MCF 10A (cell line): ENCODE data around the gene ELL3. TPM values are rescaled to one million over a fixed set of nuclear protein-coding genes. Genes with fewer than 3 reads are reported as not detected.

Experiments used
- BruUV-seq: library from RNA; stranded (reverse); fragments of 400-500 nt; replicated peaks from 2 replicates; lab custom pipeline; 2021; lab: Mats Ljungman, UMichigan
- CTCF ChIA-PET: fragments of 300-600 bp; sonication (Branson Sonifier 250); formaldehyde crosslinking; extraction: SDS; loops from one replicate; lab custom pipeline; 2021; ENCODE audit warnings: antibody characterized with exemption, inconsistent platforms; lab: Yijun Ruan, JAX
- POLR2A ChIA-PET: fragments of 300-600, 350-650 bp; sonication (Branson Sonifier 250); formaldehyde crosslinking; extraction: SDS; loops from one replicate; lab custom pipeline; 2020; ENCODE audit warnings: antibody characterized with exemption, inconsistent platforms; lab: Yijun Ruan, JAX
- DNase-seq: peaks from one replicate; pipeline ENCODE4 v3.0.0-alpha.2; 2018; ENCODE audit not compliant: unreplicated experiment
- H3K27ac Mint-ChIP-seq: one replicate; pipeline ENCODE4 v1.8.0; 2022; ENCODE audit warnings: mild to moderate bottlenecking, low read depth, mixed read lengths; ENCODE audit not compliant: unreplicated experiment
- H3K27me3 Mint-ChIP-seq: one replicate; pipeline ENCODE4 v1.8.0; 2022; ENCODE audit warnings: mixed read lengths; ENCODE audit not compliant: insufficient read depth, unreplicated experiment
- H3K36me3 Mint-ChIP-seq: one replicate; pipeline ENCODE4 v1.8.0; 2022; ENCODE audit warnings: mild to moderate bottlenecking, moderate library complexity, mixed read lengths; ENCODE audit not compliant: insufficient read depth, unreplicated experiment
- H3K4me1 Mint-ChIP-seq: one replicate; pipeline ENCODE4 v1.8.0; 2022; ENCODE audit warnings: mixed read lengths; ENCODE audit not compliant: insufficient read depth, unreplicated experiment
- H3K4me3 Mint-ChIP-seq: one replicate; pipeline ENCODE4 v1.8.0; 2022; ENCODE audit warnings: mild to moderate bottlenecking, moderate library complexity, mixed read lengths; ENCODE audit not compliant: unreplicated experiment
- H3K9me3 Mint-ChIP-seq: one replicate; pipeline ENCODE4 v1.8.0; 2022; ENCODE audit warnings: mixed read lengths; ENCODE audit not compliant: unreplicated experiment
- intact Hi-C: fragments of 100-400 bp; cut with micrococcal nuclease; formaldehyde crosslinking; loops from 2 replicates; pipeline ENCODE4 v1.14.1; 2022
- total RNA-seq: library from RNA; stranded (reverse); gene quantifications from 2 replicates; pipeline ENCODE4 v1.2.3, GENCODE V29; 2022
- TF ChIP-seq, protein P1 (sequence below): fragments of 200-600 bp; IDR thresholded peaks from one replicate; pipeline ENCODE4 v1.8.0; 2022; ENCODE audit warnings: antibody characterized with exemption, mild to moderate bottlenecking; ENCODE audit not compliant: unreplicated experiment

The ELL3 gene
- total RNA-seq, 1 experiment from 2014 or later, result 0.86 TPM

DNA sequence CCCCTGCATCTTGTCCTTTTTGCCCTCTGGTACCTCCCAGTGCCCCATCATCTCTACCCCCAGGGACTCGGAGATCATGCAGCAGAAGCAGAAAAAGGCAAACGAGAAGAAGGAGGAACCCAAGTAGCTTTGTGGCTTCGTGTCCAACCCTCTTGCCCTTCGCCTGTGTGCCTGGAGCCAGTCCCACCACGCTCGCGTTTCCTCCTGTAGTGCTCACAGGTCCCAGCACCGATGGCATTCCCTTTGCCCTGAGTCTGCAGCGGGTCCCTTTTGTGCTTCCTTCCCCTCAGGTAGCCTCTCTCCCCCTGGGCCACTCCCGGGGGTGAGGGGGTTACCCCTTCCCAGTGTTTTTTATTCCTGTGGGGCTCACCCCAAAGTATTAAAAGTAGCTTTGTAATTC is 16.9 kb upstream of the ELL3 start:
- no TSS peak for BruUV-seq
- TF ChIP-seq, protein P1, sequence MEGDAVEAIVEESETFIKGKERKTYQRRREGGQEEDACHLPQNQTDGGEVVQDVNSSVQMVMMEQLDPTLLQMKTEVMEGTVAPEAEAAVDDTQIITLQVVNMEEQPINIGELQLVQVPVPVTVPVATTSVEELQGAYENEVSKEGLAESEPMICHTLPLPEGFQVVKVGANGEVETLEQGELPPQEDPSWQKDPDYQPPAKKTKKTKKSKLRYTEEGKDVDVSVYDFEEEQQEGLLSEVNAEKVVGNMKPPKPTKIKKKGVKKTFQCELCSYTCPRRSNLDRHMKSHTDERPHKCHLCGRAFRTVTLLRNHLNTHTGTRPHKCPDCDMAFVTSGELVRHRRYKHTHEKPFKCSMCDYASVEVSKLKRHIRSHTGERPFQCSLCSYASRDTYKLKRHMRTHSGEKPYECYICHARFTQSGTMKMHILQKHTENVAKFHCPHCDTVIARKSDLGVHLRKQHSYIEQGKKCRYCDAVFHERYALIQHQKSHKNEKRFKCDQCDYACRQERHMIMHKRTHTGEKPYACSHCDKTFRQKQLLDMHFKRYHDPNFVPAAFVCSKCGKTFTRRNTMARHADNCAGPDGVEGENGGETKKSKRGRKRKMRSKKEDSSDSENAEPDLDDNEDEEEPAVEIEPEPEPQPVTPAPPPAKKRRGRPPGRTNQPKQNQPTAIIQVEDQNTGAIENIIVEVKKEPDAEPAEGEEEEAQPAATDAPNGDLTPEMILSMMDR, result no peak
- Mint-ChIP-seq H3K9me3 (no peaks in the 10 kb centered on the region), H3K27ac (peak overlapping the region; percentile 94), H3K27me3 (no peaks in the 10 kb centered on the region), H3K4me3 (peak overlapping the region; percentile 95), H3K4me1 (peaks cover 21% of the 10 kb centered on the region), H3K36me3 (peaks cover 49% of the 10 kb centered on the region)
- CTCF ChIA-PET, result interaction anchor here (1.0 to 6.8 kb wide), 3 partner anchors 9 to 425 kb away, joined by 3 to 40 read pairs (median 4); partner anchors contain the start of gene ELL3
- POLR2A ChIA-PET, result interaction anchor here (0.7 to 13.7 kb wide), 9 partner anchors 7 to 85 kb away, joined by 3 to 162 read pairs (median 4); partner anchors contain the start of genes ELL3, HYPK, PDIA3 and SERINC4
- intact Hi-C loops, result no loop called here
- no peak for DNase-seq

DNA sequence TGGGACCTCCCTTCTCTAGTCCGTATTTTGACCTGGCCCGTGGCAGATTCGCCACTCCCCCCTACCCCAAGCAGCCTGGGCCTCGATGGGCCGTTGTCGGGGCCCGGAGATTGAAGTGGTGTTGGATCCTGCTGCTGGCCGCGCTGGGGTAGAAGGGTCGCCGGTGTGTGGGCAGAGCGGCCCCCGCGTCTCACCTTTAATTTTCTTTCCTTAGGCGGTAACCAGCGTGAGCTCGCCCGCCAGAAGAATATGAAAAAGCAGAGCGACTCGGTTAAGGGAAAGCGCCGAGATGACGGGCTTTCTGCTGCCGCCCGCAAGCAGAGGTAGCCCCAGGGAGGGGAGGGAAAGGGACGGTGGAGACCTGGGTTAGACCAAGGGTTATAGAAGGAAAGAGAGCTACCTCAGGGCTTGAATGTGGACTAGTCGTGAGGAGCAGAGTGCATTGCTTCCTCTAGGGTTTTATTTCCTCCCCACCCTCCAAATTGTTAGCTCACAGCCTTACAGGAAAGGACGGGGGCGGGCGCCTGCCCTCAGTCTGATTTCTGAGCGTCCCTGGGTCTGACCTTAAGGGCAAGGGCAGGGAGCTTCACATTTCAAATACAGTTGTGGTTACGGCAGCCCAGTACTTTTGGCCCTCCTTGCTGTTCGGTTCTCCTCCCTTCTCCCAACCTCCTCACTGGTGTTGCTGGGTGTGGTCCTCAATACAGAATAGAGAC is 16.2 kb upstream of the ELL3 start:
- peak overlapping the region; percentile 94 for H3K27ac Mint-ChIP-seq
- H3K27me3 Mint-ChIP-seq, result no peaks in the 10 kb centered on the region
- H3K9me3 Mint-ChIP-seq, result no peaks in the 10 kb centered on the region
- CTCF ChIA-PET, result interaction anchor here (0.5 to 6.8 kb wide), 4 partner anchors 17 to 44 kb away, joined by 3 to 40 read pairs (median 4); partner anchors contain the start of gene ELL3
- H3K36me3 Mint-ChIP-seq, result peaks cover 49% of the 10 kb centered on the region
- H3K4me1 Mint-ChIP-seq, result peaks cover 14% of the 10 kb centered on the region
- no TSS peak for BruUV-seq
- peak overlapping the region; percentile 95 for H3K4me3 Mint-ChIP-seq
- intact Hi-C loops, result no loop called here
- POLR2A ChIA-PET, result interaction anchor here (0.5 to 13.7 kb wide), 16 partner anchors 8 to 624 kb away, joined by 3 to 162 read pairs (median 4); partner anchors contain the start of genes ELL3, HYPK, MFAP1 and PDIA3
- TF ChIP-seq, protein P1, result no peak
- DNase-seq, result peak; percentile 23

DNA sequence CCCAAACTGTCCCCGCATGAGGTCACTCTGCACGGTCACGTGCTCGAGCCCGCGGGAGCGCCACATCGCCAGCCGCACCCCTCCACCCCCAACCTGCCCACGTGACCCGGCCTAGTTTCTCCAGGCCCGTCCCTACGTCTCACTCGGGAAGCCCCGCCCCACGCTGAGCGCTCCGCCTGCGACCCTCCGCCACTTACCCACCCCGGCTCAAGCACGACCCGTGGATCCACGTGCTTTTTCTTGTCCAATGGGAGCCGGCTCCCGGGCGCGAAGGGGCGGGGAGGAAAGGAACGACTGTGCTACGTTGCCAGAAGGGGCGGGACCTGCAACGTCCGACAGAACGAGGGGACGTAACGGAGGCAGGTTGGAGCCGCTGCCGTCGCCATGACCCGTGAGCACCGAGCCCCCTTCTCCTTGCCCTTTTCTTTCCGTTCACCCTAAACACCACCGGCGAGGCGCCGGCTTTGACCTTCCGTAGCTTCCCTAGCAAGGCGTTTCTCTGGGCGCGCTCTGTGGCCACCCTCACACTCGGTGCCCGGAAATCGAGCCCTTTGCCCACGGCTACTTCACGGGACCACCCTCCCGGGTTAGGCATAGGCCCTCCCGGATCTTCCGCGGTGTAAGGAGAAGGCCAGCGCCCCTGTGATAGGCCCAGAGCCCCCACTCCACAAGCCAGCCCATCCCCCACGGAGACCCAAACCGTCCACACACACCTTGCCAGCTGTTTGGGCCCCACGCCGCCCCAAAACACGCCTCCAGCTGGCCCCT is 15.4 kb upstream of the ELL3 start, which contains the start of gene SERF2:
TSS of gene SERF2 (plus strand) at position 328 of the 768 bp plus-strand sequence. CDS start at position 385, 57 bp downstream.
- no peaks in the 10 kb centered on the region for H3K27me3 Mint-ChIP-seq

More for the DNA sequence above, 15.4 kb upstream of the ELL3 start, which contains the start of gene SERF2:
- Mint-ChIP-seq H3K27ac (peak within 1 kb of the TSS; percentile 94), H3K36me3 (peaks cover 48% of the 10 kb centered on the region), H3K9me3 (no peaks in the 10 kb centered on the region), H3K4me1 (peaks cover 14% of the 10 kb centered on the region), H3K4me3 (peak within 1 kb of the TSS; percentile 95)
- intact Hi-C loops, result no loop called here
- BruUV-seq, result TSS peak; percentile 53
- peak; percentile 99 for DNase-seq
- TF ChIP-seq, protein P1, result no peak
- POLR2A ChIA-PET, result interaction anchor here (0.5 to 13.7 kb wide), 14 partner anchors 9 to 635 kb away, joined by 3 to 162 read pairs (median 4); partner anchors contain the start of genes CTDSPL2, ELL3, HYPK and MFAP1
- CTCF ChIA-PET, result interaction anchor here (0.7 to 6.8 kb wide), 2 partner anchors 16 to 45 kb away, joined by 3 to 40 read pairs; partner anchors contain the start of gene ELL3
